Mucosa of descending colon (tissue), 3 donors: Measurements from ENCODE around the gene CTF1. TPM values are rescaled to one million over a fixed set of nuclear protein-coding genes. Genes with fewer than 3 reads are reported as not detected.
A peak's percentile ranks its signal among the peaks of the same experiment; 100 is the strongest.

ENCODE experiments used
- ATAC-seq: fragments of 200-7000 bp; cut with Tn5 transposase; one replicate; pipeline ENCODE4 v1.9.1; 2020; ENCODE audit warnings: mild to moderate bottlenecking, moderate library complexity
- DNase-seq, 3 donors: peaks; one replicate each; pipeline ENCODE4 v3.0.0-alpha.2; 2020
- H3K36me3 ChIP-seq: fragments of 200-600 bp; one replicate; pipeline ENCODE4 v1.8.0; 2021; ENCODE audit warnings: low read depth, mild to moderate bottlenecking
- H3K4me1 ChIP-seq: fragments of 200-600 bp; one replicate; pipeline ENCODE4 v1.8.0; 2021; ENCODE audit warnings: low read depth, mild to moderate bottlenecking
- H3K4me3 ChIP-seq: fragments of 200-600 bp; one replicate; pipeline ENCODE4 v1.8.0; 2021; ENCODE audit warnings: mild to moderate bottlenecking
- H3K9me3 ChIP-seq: fragments of 200-600 bp; one replicate; pipeline ENCODE4 v1.8.0; 2021; ENCODE audit warnings: mild to moderate bottlenecking
- CTCF ChIP-seq: fragments of 200-600 bp; IDR thresholded peaks from one replicate; pipeline ENCODE4 v1.8.0; 2022; ENCODE audit warnings: antibody characterized with exemption, mild to moderate bottlenecking
- intact Hi-C, 2 donors: fragments of 100-400 bp; cut with DNase I in 1 of 2; cut with micrococcal nuclease in 1 of 2; formaldehyde crosslinking; loops; one replicate each; pipeline versions ENCODE4 v1.11.0 to v1.11.1; 2022; cut with DNase I, micrococcal nuclease
- total RNA-seq, 3 donors: library from RNA; stranded (reverse); fragmentation: NEBNext Ultra II Directional in 2 of 3; extraction: Animal tissue kit (Norgen Biotek cat#: 25700) in 2 of 3; gene quantifications; one replicate each; pipeline versions ENCODE4 v1.2.1 to v1.2.4, GENCODE V29; 2021 to 2023
- donor health status: DM: no; HTN: no; CAD: no; lungs with moderate emphysema.
- donor health status: DM: no; HTN: no; CAD: no.
- donor health status: DM: no; HTN: yes; CAD: no.

Gene CTF1
- total RNA-seq, 3 donors from 2014 or later, result 1.1 to 7.6 (median 1.5) TPM

DNA sequence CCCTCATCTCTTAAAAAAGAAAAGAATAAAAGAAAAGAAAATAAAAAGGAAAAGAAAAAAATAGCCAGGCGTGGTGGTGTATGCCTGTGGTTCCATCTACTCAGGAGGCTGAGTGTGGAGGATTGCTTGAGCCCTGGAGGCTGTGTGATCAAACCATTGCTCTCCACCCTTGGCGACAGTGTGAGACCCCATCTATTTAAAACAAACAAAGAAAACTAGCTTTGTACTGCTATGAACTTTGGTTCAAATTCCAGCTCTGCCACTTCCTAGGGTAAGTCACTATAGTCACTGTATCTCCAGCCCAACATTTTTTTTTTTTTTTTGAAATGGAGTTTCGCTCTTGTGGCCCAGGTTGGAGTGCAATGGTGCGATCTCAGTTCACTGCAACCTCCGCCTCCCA lies 4.2 kb downstream of the CTF1 start:
- intact Hi-C loops, result no loop called here
- H3K36me3 ChIP-seq, result no peaks in the 10 kb centered on the region
- no peak for DNase-seq
- TF ChIP-seq CTCF, result no peak
- no peaks in the 10 kb centered on the region for H3K9me3 ChIP-seq
- H3K4me3 ChIP-seq, result no peak overlapping the region
- no peak for ATAC-seq
- H3K4me1 ChIP-seq, result peaks cover 12% of the 10 kb centered on the region

GRCh38 chr16:30901201-30902028 lies 5.0 kb downstream of the CTF1 start:
- TF ChIP-seq CTCF, result no peak
- no peaks in the 10 kb centered on the region for H3K9me3 ChIP-seq
- H3K36me3 ChIP-seq, result no peaks in the 10 kb centered on the region
- intact Hi-C loops, result no loop called here
- H3K4me1 ChIP-seq, result peaks cover 8% of the 10 kb centered on the region
- no peak overlapping the region for H3K4me3 ChIP-seq
- ATAC-seq (no peak), DNase-seq (no peak)

- H3K36me3 ChIP-seq, result no peaks in the 10 kb centered on the region
- peak; percentile 58 for TF ChIP-seq CTCF
- H3K4me3 ChIP-seq, result peak overlapping the region; percentile 25
- intact Hi-C loops, result no loop called here
- H3K4me1 ChIP-seq, result peaks cover 3% of the 10 kb centered on the region
- DNase-seq, result peak; percentile 70 to 87 (median 79)
- H3K9me3 ChIP-seq, result no peaks in the 10 kb centered on the region
- peak; percentile 96 for ATAC-seq
These were observed 5.9 kb downstream of the CTF1 start for GRCh38 chr16:30902029-30902972.

DNA sequence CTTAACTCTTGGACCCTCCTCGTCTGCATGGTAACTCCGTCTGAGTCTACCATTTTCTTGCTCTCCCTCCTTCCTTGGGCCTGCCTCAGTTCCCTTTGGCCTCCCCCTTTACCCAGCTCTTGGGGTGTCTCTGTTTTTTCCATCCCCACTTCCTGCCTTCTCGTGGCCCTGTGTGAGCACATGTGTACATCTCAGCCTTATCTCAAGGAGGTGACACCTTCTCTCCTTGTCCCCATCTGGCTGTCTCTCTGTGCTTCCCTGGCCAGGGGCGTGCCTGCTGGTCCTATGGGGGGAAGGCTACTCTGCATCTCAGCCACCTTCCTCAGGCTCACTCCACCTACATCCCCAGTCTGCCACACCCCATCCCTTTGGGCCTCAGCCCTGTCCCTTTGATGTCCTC lies 6.6 kb downstream of the CTF1 start:
- H3K4me3 ChIP-seq, result no peak overlapping the region
- peaks cover 3% of the 10 kb centered on the region for H3K4me1 ChIP-seq
- DNase-seq, result no peak
- H3K9me3 ChIP-seq, result no peaks in the 10 kb centered on the region
- intact Hi-C loops, result no loop called here
- no peaks in the 10 kb centered on the region for H3K36me3 ChIP-seq
- ATAC-seq, result peak; percentile 6
- TF ChIP-seq CTCF, result no peak

GRCh38 chr16:30903596-30903995 lies 7.2 kb downstream of the CTF1 start:
- no peak overlapping the region for H3K4me3 ChIP-seq
- intact Hi-C loops, result no loop called here
- ATAC-seq (peak; percentile 10), DNase-seq (peak in 1 of 3 donors; percentile 24)
- peaks cover 3% of the 10 kb centered on the region for H3K4me1 ChIP-seq
- no peaks in the 10 kb centered on the region for H3K36me3 ChIP-seq
- no peak for TF ChIP-seq CTCF
- H3K9me3 ChIP-seq, result no peaks in the 10 kb centered on the region
